Sigmoid colon (tissue), 7 donors: ENCODE data around the gene ACOT6. TPM values are rescaled to one million over a fixed set of nuclear protein-coding genes. Genes with fewer than 3 reads are reported as not detected.

Experiments
- DNase-seq: peaks from one replicate; pipeline ENCODE4 v3.0.0-alpha.2; 2019
- H3K27ac ChIP-seq, 4 donors: fragments of 200-600 bp; sonication (generic); one replicate each; pipeline ENCODE4 v1.5.1; 2016 to 2019; ENCODE audit warnings: mild to moderate bottlenecking in 1 of 4
- H3K27me3 ChIP-seq, 3 donors: fragments of 200-600 bp; sonication (generic); one replicate each; pipeline ENCODE4 v1.5.1; 2019; ENCODE audit warnings: mild to moderate bottlenecking in 1 of 3
- H3K36me3 ChIP-seq, 4 donors: fragments of 200-600 bp; sonication (generic); one replicate each; pipeline ENCODE4 v1.5.1; 2016 to 2019
- H3K4me1 ChIP-seq, 4 donors: fragments of 200-600 bp; sonication (generic); one replicate each; pipeline ENCODE4 v1.5.1; 2017 to 2019
- H3K4me3 ChIP-seq, 4 donors: fragments of 200-600 bp; sonication (generic); one replicate each; pipeline ENCODE4 v1.5.1; 2017 to 2019; ENCODE audit warnings: mild to moderate bottlenecking in 2 of 4, moderate library complexity in 1 of 4
- H3K9me3 ChIP-seq, 4 donors: fragments of 200-600 bp in 3 of 4; sonication (generic) in 3 of 4; one replicate each; pipeline versions ENCODE4 v1.5.1 to v1.6.1; 2013 to 2019
- EP300 ChIP-seq, 4 donors: sonication (generic); formaldehyde crosslinking; IDR thresholded peaks; one replicate each; pipeline ENCODE4 v1.6.1; 2017; ENCODE audit warnings: antibody characterized with exemption in 4 of 4
- POLR2A ChIP-seq, 2 donors: fragments of 450-650 bp; IDR thresholded peaks; one replicate each; pipeline ENCODE4 v1.6.1; 2016; ENCODE audit warnings: antibody characterized with exemption in 2 of 2, mild to moderate bottlenecking in 2 of 2, moderate library complexity in 2 of 2
- POLR2AphosphoS5 ChIP-seq, 4 donors: sonication (generic); formaldehyde crosslinking; IDR thresholded peaks; one replicate each; pipeline ENCODE4 v1.6.1; 2017; ENCODE audit warnings: antibody characterized with exemption in 4 of 4
- WGBS, 2 donors: extraction: QIAGEN DNeasy Blood & Tissue Kit; methylation state at CpG; one replicate each; pipeline ENCODE4 v1.1.7; 2013; 5-methylcytosine and 5-hydroxymethylcytosine counted together
- intact Hi-C: fragments of 100-400 bp; cut with DNase I; formaldehyde crosslinking; loops from one replicate; pipeline ENCODE4 v1.15.1; 2023
- polyA plus RNA-seq, 3 donors: library from polyadenylated mRNA; stranded (reverse); fragments of 200-250 nt; gene quantifications; one replicate each; pipeline ENCODE4 v1.2.3, GENCODE V29; 2013
- total RNA-seq, 4 donors: library from RNA; depleted of rRNA; stranded (reverse); fragments of >200 nt; gene quantifications; one replicate each; pipeline ENCODE4 v1.1.0, GENCODE V29; 2016
- TF ChIP-seq, protein P1 (sequence below), 4 experiments: fragments of 450-650 bp in 3 of 4; fragments of 200-600 bp in 1 of 4; IDR thresholded peaks; one replicate each; pipeline ENCODE4 v1.5.1; 2016 to 2019; ENCODE audit warnings: antibody characterized with exemption in 4 of 4, mild to moderate bottlenecking in 3 of 4, moderate library complexity in 2 of 4
- donor health status: healthy with polysubstance abuse.
- donor health status: Bipolar disorder and iron deficiency.
- donor health status: healthy.

ACOT6 gene
- total and polyA plus RNA-seq, 7 donors: not detected

GRCh38 chr14:73637830-73638229 lies 25.5 kb downstream of the ACOT6 start:
- H3K27ac ChIP-seq: no peak overlapping the region
- no peaks in the 10 kb centered on the region for H3K36me3 ChIP-seq
- no peak overlapping the region for H3K4me3 ChIP-seq
- H3K27me3 ChIP-seq: no peaks in the 10 kb centered on the region
- 77 to 83% methylated on average over 5 of the region's 5 CpGs for WGBS, 2 donors
- intact Hi-C loops: loop anchor here (10.0 kb wide), 1 partner anchor 343 kb away; no protein-coding TSS in a partner anchor
- peaks cover 0 to 16% (median 6%) of the 10 kb centered on the region in 4 donors for H3K4me1 ChIP-seq
- H3K9me3 ChIP-seq: no peaks in the 10 kb centered on the region
- TF ChIP-seq POLR2A (IDR thresholded peaks at IDR 0.05): no peak
- TF ChIP-seq EP300 (IDR thresholded peaks at IDR 0.05): no peak
- TF ChIP-seq, protein P1, sequence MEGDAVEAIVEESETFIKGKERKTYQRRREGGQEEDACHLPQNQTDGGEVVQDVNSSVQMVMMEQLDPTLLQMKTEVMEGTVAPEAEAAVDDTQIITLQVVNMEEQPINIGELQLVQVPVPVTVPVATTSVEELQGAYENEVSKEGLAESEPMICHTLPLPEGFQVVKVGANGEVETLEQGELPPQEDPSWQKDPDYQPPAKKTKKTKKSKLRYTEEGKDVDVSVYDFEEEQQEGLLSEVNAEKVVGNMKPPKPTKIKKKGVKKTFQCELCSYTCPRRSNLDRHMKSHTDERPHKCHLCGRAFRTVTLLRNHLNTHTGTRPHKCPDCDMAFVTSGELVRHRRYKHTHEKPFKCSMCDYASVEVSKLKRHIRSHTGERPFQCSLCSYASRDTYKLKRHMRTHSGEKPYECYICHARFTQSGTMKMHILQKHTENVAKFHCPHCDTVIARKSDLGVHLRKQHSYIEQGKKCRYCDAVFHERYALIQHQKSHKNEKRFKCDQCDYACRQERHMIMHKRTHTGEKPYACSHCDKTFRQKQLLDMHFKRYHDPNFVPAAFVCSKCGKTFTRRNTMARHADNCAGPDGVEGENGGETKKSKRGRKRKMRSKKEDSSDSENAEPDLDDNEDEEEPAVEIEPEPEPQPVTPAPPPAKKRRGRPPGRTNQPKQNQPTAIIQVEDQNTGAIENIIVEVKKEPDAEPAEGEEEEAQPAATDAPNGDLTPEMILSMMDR (IDR thresholded peaks at IDR 0.05): no peak
- TF ChIP-seq POLR2AphosphoS5 (IDR thresholded peaks at IDR 0.05): no peak
- DNase-seq: no peak

GRCh38 chr14:73640796-73641365 lies 28.6 kb downstream of the ACOT6 start:
- Histone ChIP-seq H3K36me3 (no peaks in the 10 kb centered on the region), H3K4me1 (peaks cover 0 to 16% (median 14%) of the 10 kb centered on the region in 4 donors), H3K27me3 (no peaks in the 10 kb centered on the region), H3K27ac (no peak overlapping the region), H3K4me3 (no peak overlapping the region), H3K9me3 (no peaks in the 10 kb centered on the region)
- DNase-seq: no peak
- no peak for TF ChIP-seq POLR2AphosphoS5 (IDR thresholded peaks at IDR 0.05)
- no peak for TF ChIP-seq EP300 (IDR thresholded peaks at IDR 0.05)
- no peak for TF ChIP-seq POLR2A (IDR thresholded peaks at IDR 0.05)
- TF ChIP-seq, protein P1 (IDR thresholded peaks at IDR 0.05): no peak
- intact Hi-C loops: loop anchor here (5.0 to 10.0 kb wide), 2 partner anchors 71 to 184 kb away; partner anchors contain the start of gene PNMA1
- 90 to 91% methylated on average over 5 of the region's 5 CpGs for WGBS, 2 donors

DNA sequence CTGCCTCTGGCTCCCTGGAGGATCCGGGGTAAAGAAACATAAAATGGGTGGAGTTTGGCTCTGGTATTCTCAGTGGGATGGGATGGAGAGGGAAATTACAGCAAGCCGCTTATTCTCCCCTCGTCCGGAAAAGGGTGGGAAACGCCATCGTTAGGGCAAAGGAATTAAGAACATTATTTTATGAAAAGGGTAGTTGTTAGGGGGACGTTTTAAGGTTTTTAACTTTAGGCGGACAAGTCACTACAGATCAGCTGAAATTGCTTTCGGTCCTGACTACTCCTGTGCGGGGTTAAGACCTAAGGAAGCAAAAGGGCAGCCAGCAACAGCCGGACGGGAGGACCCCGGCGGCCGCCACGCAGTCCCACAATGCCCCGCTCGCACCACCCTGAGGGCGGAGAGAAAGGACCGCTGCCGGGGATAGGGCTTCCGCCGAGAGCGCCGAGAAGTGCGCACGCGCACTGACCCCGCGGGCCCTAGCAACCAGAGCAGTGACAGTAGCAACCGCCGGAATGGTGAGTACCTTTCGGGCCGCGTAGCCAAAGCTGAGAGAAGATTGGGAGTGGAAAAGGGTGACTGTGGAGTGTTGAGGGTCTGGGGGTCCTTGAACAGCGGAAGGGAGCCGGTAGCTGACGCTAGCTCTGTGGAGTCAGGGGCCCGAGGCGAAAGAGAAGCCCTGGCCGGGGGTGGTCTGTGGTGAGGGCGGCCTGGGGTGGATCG lies 32.4 kb downstream of the ACOT6 start, which contains the start of gene DNAL1:
DNAL1 (plus strand) TSS at position 456 of the 717 bp plus-strand sequence; CDS start at position 510, 54 bp downstream.
- H3K4me1 ChIP-seq: peaks cover 0 to 20% (median 15%) of the 10 kb centered on the region in 4 donors
- peak within 1 kb of the TSS; percentile 53 to 73 (median 71) for H3K4me3 ChIP-seq
- no peaks in the 10 kb centered on the region for H3K27me3 ChIP-seq
- no peaks in the 10 kb centered on the region for H3K9me3 ChIP-seq
- H3K27ac ChIP-seq: peak within 1 kb of the TSS; percentile 85 to 91 (median 88)
- 0% methylated on average over 43 of the region's 43 CpGs for WGBS, 2 donors
- intact Hi-C loops: loop anchor here (5.0 to 10.0 kb wide), 2 partner anchors 68 to 180 kb away; partner anchors contain the start of gene PNMA1
- no peaks in the 10 kb centered on the region for H3K36me3 ChIP-seq
- TF ChIP-seq POLR2A (IDR thresholded peaks at IDR 0.05): peak; percentile 60 to 64
- peak; percentile 70 to 88 (median 83) for TF ChIP-seq POLR2AphosphoS5 (IDR thresholded peaks at IDR 0.05)
- TF ChIP-seq, protein P1 (IDR thresholded peaks at IDR 0.05): no peak
- peak; percentile 96 for DNase-seq

DNA sequence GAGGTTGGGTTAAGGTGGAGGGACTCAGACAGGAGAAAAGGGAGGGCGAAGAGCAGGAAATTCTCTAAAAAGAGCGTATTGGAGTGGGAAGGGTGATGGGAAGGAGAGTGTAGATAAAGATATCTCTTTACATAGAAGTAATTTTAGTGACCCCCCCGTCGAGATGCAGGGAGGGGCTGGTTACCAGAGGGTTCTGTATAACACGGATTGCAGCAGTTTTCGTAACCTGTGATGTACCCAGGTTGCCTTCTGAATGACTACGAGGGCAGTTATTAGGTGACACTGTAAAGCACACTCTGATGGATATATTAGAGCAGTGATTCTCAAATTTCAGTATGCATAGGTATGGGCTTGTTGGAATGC lies 32.9 kb downstream of the ACOT6 start:
- intact Hi-C loops: loop anchor here (10.0 kb wide), 1 partner anchor 180 kb away; no protein-coding TSS in a partner anchor
- 3 to 8% methylated on average over 7 of the region's 7 CpGs for WGBS, 2 donors
- H3K4me1 ChIP-seq: peaks cover 0 to 20% (median 15%) of the 10 kb centered on the region in 4 donors
- peak overlapping the region; percentile 85 to 91 (median 88) for H3K27ac ChIP-seq
- H3K4me3 ChIP-seq: peak overlapping the region; percentile 53 to 73 (median 71)
- DNase-seq: no peak
- TF ChIP-seq EP300 (IDR thresholded peaks at IDR 0.05): no peak
- TF ChIP-seq, protein P1 (IDR thresholded peaks at IDR 0.05): no peak
- TF ChIP-seq POLR2AphosphoS5 (IDR thresholded peaks at IDR 0.05): no peak
- no peak for TF ChIP-seq POLR2A (IDR thresholded peaks at IDR 0.05)
- no peaks in the 10 kb centered on the region for H3K9me3 ChIP-seq
- H3K36me3 ChIP-seq: no peaks in the 10 kb centered on the region
- no peaks in the 10 kb centered on the region for H3K27me3 ChIP-seq
